ENCODE data around the gene APLF. TPM values are rescaled to one million over a fixed set of nuclear protein-coding genes. Genes with fewer than 3 reads are reported as not detected.

The APLF gene
- total and polyA plus RNA-seq, 2 of the 8 experiments (the other 6 are each of a cell fraction or from before 2014, with no cell fraction given), result 4.4 to 7.3 TPM

DNA sequence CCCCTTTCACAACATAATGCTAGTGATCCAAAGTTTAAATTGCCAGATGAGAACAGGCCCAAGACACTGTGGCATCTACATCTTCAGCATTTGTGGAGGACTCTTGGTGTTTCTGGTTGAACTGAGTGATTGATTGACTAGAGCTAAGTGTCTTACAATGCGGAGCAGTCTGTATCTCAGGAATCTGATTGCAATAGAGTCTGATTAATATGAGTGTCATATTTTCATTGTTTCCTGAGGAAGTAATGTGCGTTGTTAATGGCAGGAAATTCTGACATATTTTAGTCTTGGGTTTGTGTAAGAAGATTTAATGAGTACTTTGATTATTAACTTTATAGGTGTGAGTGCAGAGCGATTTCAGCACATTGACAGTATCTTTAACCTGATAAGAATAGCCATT is 94.0 kb downstream of the APLF start:
- no peaks in the 10 kb centered on the region for H3K23me2 ChIP-seq (ENCODE audit: low read depth, low read length)
- H4K8ac ChIP-seq (ENCODE audit: extremely low read depth, insufficient read depth, low read length), result no peak overlapping the region
- H4K20me1 ChIP-seq (replicated peaks in 1 of 2; ENCODE audit: control insufficient read depth in 1 of 2, insufficient read depth in 2 of 2, low read length in 2 of 2), result no peaks in the 10 kb centered on the region
- DNase-seq (ENCODE audit: low read depth in 1 of 2, low spot score in 2 of 2) (no peak), FAIRE-seq (no peak)
- no peak overlapping the region for H2BK15ac ChIP-seq (ENCODE audit: low read length)
- no peak overlapping the region for H3K4me3 ChIP-seq (ENCODE audit: extremely low read depth in 1 of 4, insufficient read depth in 2 of 4, low read depth in 3 of 4, low read length in 4 of 4)
- H3K18ac ChIP-seq (ENCODE audit: extremely low read depth, low read length), result no peak overlapping the region
- no peak overlapping the region for H2AFZ ChIP-seq (ENCODE audit: low read length)
- no peak overlapping the region for H3K9ac ChIP-seq (replicated peaks in 1 of 4; ENCODE audit: extremely low read depth in 1 of 4, low read depth in 3 of 4, low read length in 3 of 4)
- H2BK20ac ChIP-seq (ENCODE audit: low read length), result no peak overlapping the region
- H3K27ac ChIP-seq (ENCODE audit: low read depth, low read length), result no peak overlapping the region
- no peak overlapping the region for H4K5ac ChIP-seq (ENCODE audit: insufficient read length, low read depth, low read length)
- no peak overlapping the region for H3K4me2 ChIP-seq (ENCODE audit: insufficient read depth in 1 of 2, low read depth in 2 of 2, low read length in 2 of 2)
- H2BK120ac ChIP-seq (replicated peaks; ENCODE audit: low read depth, low read length), result no peak overlapping the region
- no peaks in the 10 kb centered on the region for H3K27me3 ChIP-seq (replicated peaks in 1 of 4; ENCODE audit: control insufficient read depth in 3 of 4, extremely low read depth in 1 of 4, insufficient read depth in 3 of 4, low read length in 3 of 4)
- no peak overlapping the region for H3K56ac ChIP-seq (replicated peaks; ENCODE audit: insufficient read length, low read depth, low read length)
- H3K14ac ChIP-seq (ENCODE audit: insufficient read length), result no peak overlapping the region
- H3K79me2 ChIP-seq (ENCODE audit: control insufficient read depth in 1 of 2, insufficient read depth in 2 of 2, low read length in 2 of 2), result no peaks in the 10 kb centered on the region
- POLR2A ChIA-PET (ENCODE audit: partially characterized antibody), result no interaction called here
- no peak overlapping the region for H2BK12ac ChIP-seq (ENCODE audit: low read depth, low read length)
- H2BK5ac ChIP-seq (ENCODE audit: low read depth, low read length), result no peak overlapping the region
- H3K4ac ChIP-seq (replicated peaks; ENCODE audit: insufficient read length, low read depth, low read length), result no peak overlapping the region
- no peaks in the 10 kb centered on the region for H3K9me3 ChIP-seq (ENCODE audit: insufficient read depth in 2 of 2, low read depth in 1 of 2, low read length in 1 of 2)
- no peak overlapping the region for H2AK5ac ChIP-seq (ENCODE audit: low read depth, low read length)
- H3K23ac ChIP-seq (ENCODE audit: insufficient read length), result no peak overlapping the region
- no peaks in the 10 kb centered on the region for H3K4me1 ChIP-seq (replicated peaks in 1 of 4; ENCODE audit: control insufficient read depth in 3 of 4, insufficient read depth in 4 of 4, low read length in 3 of 4)
- H3K79me1 ChIP-seq (ENCODE audit: low read depth, low read length), result no peaks in the 10 kb centered on the region
- no peak for TF ChIP-seq POLR2A (IDR thresholded peaks at IDR 0.05; ENCODE audit: control extremely low read depth in 1 of 2, low read depth in 2 of 2, low read length in 2 of 2)
- TF ChIP-seq HDAC2 (IDR thresholded peaks at IDR 0.05; ENCODE audit: borderline replicate concordance in 1 of 2, low read depth in 2 of 2, low read length in 2 of 2), result no peak
- no peak for TF ChIP-seq CTBP2 (IDR thresholded peaks at IDR 0.05; ENCODE audit: borderline replicate concordance, insufficient read depth, insufficient read length, low read length)
- no peak for TF ChIP-seq ZNF274 (IDR thresholded peaks at IDR 0.05; ENCODE audit: borderline replicate concordance, extremely low read depth, low read length)
- no peak for TF ChIP-seq TEAD4 (IDR thresholded peaks at IDR 0.05; ENCODE audit: low read depth, low read length)
- TF ChIP-seq SIX5 (IDR thresholded peaks at IDR 0.05; ENCODE audit: low read depth, low read length), result no peak
- TF ChIP-seq SUZ12 (IDR thresholded peaks at IDR 0.05; ENCODE audit: low read length), result no peak
- TF ChIP-seq SP4 (IDR thresholded peaks at IDR 0.05; ENCODE audit: low read length), result no peak
- no peak for TF ChIP-seq CHD2 (IDR thresholded peaks at IDR 0.05; ENCODE audit: low read length)
- TF ChIP-seq YY1 (IDR thresholded peaks at IDR 0.05; ENCODE audit: low read depth, low read length), result no peak
- no peak for TF ChIP-seq FOSL1 (IDR thresholded peaks at IDR 0.05; ENCODE audit: insufficient read depth, low read depth, low read length)
- no peak for TF ChIP-seq SIN3A (conservative IDR thresholded peaks at IDR 0.05 in 1 of 2, IDR thresholded peaks at IDR 0.05 in 1 of 2; ENCODE audit: low read depth in 1 of 2, low read length in 2 of 2)
- no peak for TF ChIP-seq PHF8 (conservative IDR thresholded peaks at IDR 0.05; ENCODE audit: low read depth, low read length)
- CTCF ChIA-PET (ENCODE audit: partially characterized antibody), result interaction anchor here (0.6 kb wide), 1 partner anchor 36 kb away, joined by 4 read pairs; no protein-coding TSS in a partner anchor
- H4K91ac ChIP-seq (replicated peaks; ENCODE audit: insufficient read length, low read length), result no peak overlapping the region
- WGBS, 2 experiments (ENCODE audit: extremely low coverage in 1 of 2, insufficient coverage in 1 of 2, insufficient read length in 1 of 2, insufficient replicate concordance in 2 of 2, low coverage in 1 of 2, low lambda C conversion rate in 2 of 2, missing lambda C conversion rate in 1 of 2), result 86% methylated on average over 3 of the region's 3 CpGs; no CpG with 5 or more reads in 1 of the 2 experiments
- no peaks in the 10 kb centered on the region for H3K36me3 ChIP-seq (ENCODE audit: control insufficient read depth in 2 of 4, insufficient read depth in 4 of 4, low read length in 3 of 4)
